Left ventricle myocardium superior (tissue), 1 donor: Measurements from ENCODE around the gene STK32B. TPM values are rescaled to one million over a fixed set of nuclear protein-coding genes. Genes with fewer than 3 reads are reported as not detected.
"Not testable (repeated sequence)": the region's sequence is repeated elsewhere in the genome, so short reads cannot be mapped to it uniquely, and the experiment has no call there.

Experiments
- ATAC-seq: fragments of 200-7000 bp; cut with Tn5 transposase; one replicate; pipeline ENCODE4 v1.9.1; 2020; ENCODE audit warnings: mild to moderate bottlenecking, moderate library complexity
- DNase-seq: peaks from one replicate; pipeline ENCODE4 v3.0.0-alpha.2; 2020
- intact Hi-C: fragments of 100-400 bp; cut with micrococcal nuclease; formaldehyde crosslinking; loops from one replicate; pipeline ENCODE4 v1.11.0; 2022
- total RNA-seq: library from RNA; stranded (reverse); fragmentation: NEBNext Ultra II Directional; extraction: Animal tissue kit (Norgen Biotek cat#: 25700); gene quantifications from one replicate; pipeline ENCODE4 v1.2.1, GENCODE V29; 2021
- donor health status: DM: no; HTN: yes; CAD: no; lungs with severe emphysema.

STK32B gene
- total RNA-seq, 1 donor from 2014 or later, result 1.4 TPM

GRCh38 chr4:5398056-5398455, 346.8 kb downstream of the STK32B start:
- intact Hi-C loops, result no loop called here
- ATAC-seq, result no peak
- no peak for DNase-seq

GRCh38 chr4:5399124-5399523, 347.8 kb downstream of the STK32B start:
- DNase-seq, result no peak
- intact Hi-C loops, result no loop called here
- ATAC-seq, result no peak

- intact Hi-C loops, result no loop called here
- no peak for DNase-seq
- no peak for ATAC-seq
These were observed 348.6 kb downstream of the STK32B start for GRCh38 chr4:5399790-5400421.

- intact Hi-C loops, result no loop called here
- no peak for ATAC-seq
- DNase-seq, result no peak
These were observed 352.6 kb downstream of the STK32B start for GRCh38 chr4:5403746-5404497.

GRCh38 chr4:5409237-5409636, 358.0 kb downstream of the STK32B start:
- ATAC-seq, result no peak
- intact Hi-C loops, result no loop called here
- no peak for DNase-seq

GRCh38 chr4:5409972-5410618, 358.8 kb downstream of the STK32B start:
- intact Hi-C loops, result no loop called here
- no peak for ATAC-seq
- DNase-seq, result no peak

GRCh38 chr4:5412296-5412695, 361.0 kb downstream of the STK32B start:
- DNase-seq (no peak), ATAC-seq (no peak)
- intact Hi-C loops, result no loop called here

GRCh38 chr4:5412751-5413150, 361.5 kb downstream of the STK32B start:
- intact Hi-C loops, result no loop called here
- DNase-seq (no peak), ATAC-seq (no peak)

GRCh38 chr4:5416637-5417036, 365.4 kb downstream of the STK32B start:
- ATAC-seq (no peak), DNase-seq (no peak)
- intact Hi-C loops, result no loop called here

GRCh38 chr4:5420266-5420665, 369.0 kb downstream of the STK32B start:
- no peak for ATAC-seq
- intact Hi-C loops, result no loop called here
- DNase-seq, result no peak

- DNase-seq (no peak), ATAC-seq (no peak)
- intact Hi-C loops, result no loop called here
These were observed 370.1 kb downstream of the STK32B start for GRCh38 chr4:5421416-5421815.

GRCh38 chr4:5422195-5422594, 370.9 kb downstream of the STK32B start:
- DNase-seq (no peak), ATAC-seq (no peak)
- intact Hi-C loops, result no loop called here

GRCh38 chr4:5423670-5424069, 372.4 kb downstream of the STK32B start:
- no peak for ATAC-seq
- intact Hi-C loops, result no loop called here
- no peak for DNase-seq

- DNase-seq (no peak), ATAC-seq (no peak)
These were observed 372.9 kb downstream of the STK32B start for GRCh38 chr4:5424211-5424610.

GRCh38 chr4:5424901-5425300, 373.6 kb downstream of the STK32B start:
- DNase-seq (no peak), ATAC-seq (no peak)
- intact Hi-C loops, result no loop called here

More at GRCh38 chr4:5424211-5424610, 372.9 kb downstream of the STK32B start:
- intact Hi-C loops, result no loop called here

GRCh38 chr4:5429747-5430146, 378.5 kb downstream of the STK32B start:
- DNase-seq (no peak), ATAC-seq (no peak)
- intact Hi-C loops, result no loop called here

GRCh38 chr4:5433196-5433595, 381.9 kb downstream of the STK32B start:
- intact Hi-C loops, result no loop called here
- no peak for ATAC-seq

GRCh38 chr4:5435201-5435600, 383.9 kb downstream of the STK32B start:
- intact Hi-C loops, result no loop called here
- ATAC-seq, result no peak
- DNase-seq, result no peak

More at GRCh38 chr4:5433196-5433595, 381.9 kb downstream of the STK32B start:
- no peak for DNase-seq

- ATAC-seq, result no peak
- intact Hi-C loops, result no loop called here
- no peak for DNase-seq
These were observed 384.5 kb downstream of the STK32B start for GRCh38 chr4:5435823-5436222.

- intact Hi-C loops, DNase-seq, ATAC-seq: not testable (repeated sequence)
These were observed 392.9 kb downstream of the STK32B start for GRCh38 chr4:5443976-5444802.
